BJ (cell line): Measurements from ENCODE around the gene C1QTNF12. TPM values are rescaled to one million over a fixed set of nuclear protein-coding genes. Genes with fewer than 3 reads are reported as not detected.

Experiments used
- CTCF ChIA-PET: fragments of 350-600 bp; formaldehyde crosslinking; extraction: SDS; loops from one replicate; lab custom pipeline; 2021; ENCODE audit warnings: antibody characterized with exemption, inconsistent platforms; lab: Yijun Ruan, JAX
- POLR2A ChIA-PET: fragments of 300-600 bp; sonication (Branson Sonifier 250); formaldehyde crosslinking; extraction: SDS; loops from one replicate; lab custom pipeline; 2021; ENCODE audit warnings: antibody characterized with exemption; lab: Charles Lee
- DNase-seq: peaks from one replicate; pipeline ENCODE4 v3.0.0-alpha.2; 2011; ENCODE audit warnings: low read depth
- H3K27me3 ChIP-seq: 2 replicates; pipeline ENCODE4 v1.6.0; 2011; ENCODE audit warnings: low read length; ENCODE audit not compliant: control insufficient read depth, insufficient read depth
- H3K36me3 ChIP-seq: 2 replicates; pipeline ENCODE4 v1.5.1; 2011; ENCODE audit warnings: low read length; ENCODE audit not compliant: control insufficient read depth, insufficient read depth
- H3K4me3 ChIP-seq: 2 replicates; pipeline ENCODE4 v1.5.1; 2011; ENCODE audit warnings: low read depth, mild to moderate bottlenecking, control low read depth, low read length
- CTCF ChIP-seq: IDR thresholded peaks from 2 replicates; pipeline ENCODE4 v1.5.1; 2011; ENCODE audit warnings: low read depth, mild to moderate bottlenecking, control low read depth, inconsistent platforms, low read length, moderate library complexity; ENCODE audit not compliant: insufficient read depth
- polyA plus RNA-seq: library from polyadenylated mRNA; depleted of rRNA; stranded (reverse); fragments of >200 nt; gene quantifications from 2 replicates; pipeline ENCODE4 v1.2.3, GENCODE V29; 2011

Gene C1QTNF12
- polyA plus RNA-seq, 1 experiment: 0.42 TPM

- ChIA-PET CTCF (interaction anchor here (1.2 kb wide), 1 partner anchor 18 kb away, joined by 3 read pairs; no protein-coding TSS in a partner anchor), POLR2A (interaction anchor here (0.6 kb wide), 1 partner anchor 110 kb away, joined by 6 read pairs; no protein-coding TSS in a partner anchor)
- no peak for DNase-seq
- no peaks in the 10 kb centered on the region for H3K36me3 ChIP-seq
- no peak for TF ChIP-seq CTCF
- peaks cover 2% of the 10 kb centered on the region; the same call in 1 of the 2 replicates for H3K27me3 ChIP-seq
- no peak overlapping the region for H3K4me3 ChIP-seq
Observed at GRCh38 chr1:1208713-1209433, 37.6 kb downstream of the C1QTNF12 start.

DNA sequence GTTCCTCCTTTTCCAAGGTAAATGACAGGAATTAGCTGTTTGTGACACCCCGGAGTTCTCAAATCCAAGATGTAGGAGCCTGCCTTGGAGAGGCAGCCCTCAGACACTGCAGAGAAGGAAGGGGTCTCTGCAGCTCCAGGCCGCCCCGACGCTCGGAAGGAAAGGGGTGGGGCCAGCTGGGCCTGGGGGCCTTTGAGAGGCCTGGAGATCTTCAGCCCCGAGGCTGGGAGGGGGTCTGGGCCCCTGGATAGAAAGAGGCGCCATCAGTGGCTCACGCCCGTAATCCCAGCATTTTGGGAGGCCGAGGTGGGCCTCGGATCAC, 39.0 kb downstream of the C1QTNF12 start:
- ChIA-PET POLR2A (no interaction called here), CTCF (no interaction called here)
- H3K27me3 ChIP-seq: peaks cover 2% of the 10 kb centered on the region; the same call in 1 of the 2 replicates

GRCh38 chr1:1206966-1207531, 39.5 kb downstream of the C1QTNF12 start:
- ChIA-PET POLR2A (no interaction called here), CTCF (no interaction called here)
- no peak for DNase-seq
- Histone ChIP-seq H3K4me3 (no peak overlapping the region), H3K36me3 (no peaks in the 10 kb centered on the region), H3K27me3 (peaks cover 2% of the 10 kb centered on the region; the same call in 1 of the 2 replicates)
- TF ChIP-seq CTCF: no peak

More for the DNA sequence above, 39.0 kb downstream of the C1QTNF12 start:
- no peaks in the 10 kb centered on the region for H3K36me3 ChIP-seq
- TF ChIP-seq CTCF: no peak
- H3K4me3 ChIP-seq: no peak overlapping the region
- no peak for DNase-seq

DNA sequence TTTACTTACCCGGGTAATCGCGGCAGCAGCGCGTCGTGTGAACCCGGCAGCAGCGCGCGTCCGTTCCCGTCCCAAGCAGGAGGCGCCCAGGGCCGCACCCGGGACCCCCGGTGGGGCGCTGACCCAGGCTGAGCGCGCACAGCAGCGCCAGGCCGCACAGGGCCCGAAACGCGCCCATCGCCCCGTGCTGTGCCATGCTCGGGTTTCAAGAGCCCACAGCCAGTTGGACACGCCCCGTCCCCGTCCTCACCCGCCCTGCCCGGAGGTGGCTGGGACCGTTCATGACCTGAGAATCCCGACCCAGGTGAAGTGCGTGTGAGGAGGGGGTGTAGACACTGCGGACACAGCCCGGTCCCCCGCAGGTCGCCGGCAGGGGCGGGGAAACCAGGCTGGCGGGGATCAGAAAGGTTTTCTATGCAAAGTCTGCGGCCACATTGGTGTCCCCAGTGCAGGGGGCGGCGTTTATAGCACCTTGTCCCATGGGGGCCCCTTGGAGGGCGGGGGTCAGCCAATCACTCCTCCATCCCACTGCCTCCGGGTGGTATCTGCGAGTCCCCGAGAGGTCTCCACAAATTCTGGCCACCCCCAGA, 40.1 kb downstream of the C1QTNF12 start, which contains the start of gene TNFRSF18:
Gene TNFRSF18, minus strand, starts transcription at position 217 of the 590 bp plus-strand sequence. Its CDS starts 21 bp downstream, at position 196.
- DNase-seq: no peak
- Histone ChIP-seq H3K4me3 (no peak within 1 kb of the TSS), H3K36me3 (no peaks in the 10 kb centered on the region), H3K27me3 (peaks cover 2% of the 10 kb centered on the region; the same call in 1 of the 2 replicates)
- no peak for TF ChIP-seq CTCF
- POLR2A ChIA-PET: no interaction called here
- CTCF ChIA-PET: interaction anchor here (0.6 kb wide), 1 partner anchor 206 kb away, joined by 3 read pairs; the partner anchor contains the start of gene HES4
